Measurements from ENCODE around the gene KLHL7. TPM values are rescaled to one million over a fixed set of nuclear protein-coding genes. Genes with fewer than 3 reads are reported as not detected.

Gene KLHL7
- total RNA-seq, 4 donors from 2014 or later = 20.3 to 35.0 (median 27.2) TPM

- no peaks in the 10 kb centered on the region for H3K36me3 ChIP-seq
- H3K4me3 ChIP-seq (replicated peaks in 1 of 3) = no peak overlapping the region
- H3K4me1 ChIP-seq = no peaks in the 10 kb centered on the region
- no peaks in the 10 kb centered on the region for H3K9me3 ChIP-seq
- no peaks in the 10 kb centered on the region for H3K27me3 ChIP-seq
- TF ChIP-seq CTCF (IDR thresholded peaks at IDR 0.05) (no peak), POLR2A (IDR thresholded peaks at IDR 0.05) (no peak)
- 94 to 95% methylated on average over 11 of the region's 11 CpGs for WGBS, 2 donors
- H3K27ac ChIP-seq = no peak overlapping the region
- DNase-seq = no peak
- intact Hi-C loops (cut with DNase I) = no loop called here
These were observed 108.2 kb downstream of the KLHL7 start for GRCh38 chr7:23213755-23214154.

GRCh38 chr7:23214423-23214822 lies 108.8 kb downstream of the KLHL7 start:
- intact Hi-C loops (cut with DNase I) = no loop called here
- Histone ChIP-seq H3K27ac (no peak overlapping the region), H3K36me3 (no peaks in the 10 kb centered on the region), H3K27me3 (no peaks in the 10 kb centered on the region), H3K9me3 (no peaks in the 10 kb centered on the region), H3K4me3 (replicated peaks in 1 of 3) (no peak overlapping the region), H3K4me1 (no peaks in the 10 kb centered on the region)
- TF ChIP-seq POLR2A (IDR thresholded peaks at IDR 0.05) (no peak), CTCF (IDR thresholded peaks at IDR 0.05) (no peak)
- DNase-seq = no peak
- WGBS, 2 donors = 92 to 96% methylated on average over 5 of the region's 5 CpGs

- no peaks in the 10 kb centered on the region for H3K9me3 ChIP-seq
- TF ChIP-seq CTCF (IDR thresholded peaks at IDR 0.05) (no peak), POLR2A (IDR thresholded peaks at IDR 0.05) (no peak)
- no peak for DNase-seq
- H3K27me3 ChIP-seq = no peaks in the 10 kb centered on the region
- H3K36me3 ChIP-seq = no peaks in the 10 kb centered on the region
- 93 to 97% methylated on average over 6 of the region's 6 CpGs for WGBS, 2 donors
- H3K4me1 ChIP-seq = no peaks in the 10 kb centered on the region
- H3K4me3 ChIP-seq (replicated peaks in 1 of 3) = no peak overlapping the region
- intact Hi-C loops (cut with DNase I) = no loop called here
- no peak overlapping the region for H3K27ac ChIP-seq
These were observed 109.4 kb downstream of the KLHL7 start for GRCh38 chr7:23214938-23215337.

GRCh38 chr7:23216021-23216420 lies 110.4 kb downstream of the KLHL7 start:
- 69 to 76% methylated on average over 2 of the region's 2 CpGs for WGBS, 2 donors
- no peaks in the 10 kb centered on the region for H3K36me3 ChIP-seq
- H3K27ac ChIP-seq = no peak overlapping the region
- no peaks in the 10 kb centered on the region for H3K27me3 ChIP-seq
- TF ChIP-seq POLR2A (IDR thresholded peaks at IDR 0.05) (no peak), CTCF (IDR thresholded peaks at IDR 0.05) (no peak)
- intact Hi-C loops (cut with DNase I) = no loop called here
- H3K9me3 ChIP-seq = no peaks in the 10 kb centered on the region
- H3K4me1 ChIP-seq = no peaks in the 10 kb centered on the region
- peak in 1 of 2 donors; percentile 19 for DNase-seq
- H3K4me3 ChIP-seq (replicated peaks in 1 of 3) = no peak overlapping the region

- no peak for DNase-seq
These were observed 112.6 kb downstream of the KLHL7 start for GRCh38 chr7:23218196-23218595.

More at GRCh38 chr7:23218196-23218595, 112.6 kb downstream of the KLHL7 start:
- Histone ChIP-seq H3K36me3 (no peaks in the 10 kb centered on the region), H3K4me1 (no peaks in the 10 kb centered on the region), H3K27ac (no peak overlapping the region), H3K4me3 (replicated peaks in 1 of 3) (no peak overlapping the region), H3K9me3 (no peaks in the 10 kb centered on the region), H3K27me3 (no peaks in the 10 kb centered on the region)
- intact Hi-C loops (cut with DNase I) = no loop called here
- 47 to 58% methylated on average over 3 of the region's 3 CpGs for WGBS, 2 donors
- TF ChIP-seq POLR2A (IDR thresholded peaks at IDR 0.05) (no peak), CTCF (IDR thresholded peaks at IDR 0.05) (no peak)

All from thyroid gland (tissue), 4 donors.